ENCODE measurements around the gene RAB5IF.

RAB5IF gene

DNA sequence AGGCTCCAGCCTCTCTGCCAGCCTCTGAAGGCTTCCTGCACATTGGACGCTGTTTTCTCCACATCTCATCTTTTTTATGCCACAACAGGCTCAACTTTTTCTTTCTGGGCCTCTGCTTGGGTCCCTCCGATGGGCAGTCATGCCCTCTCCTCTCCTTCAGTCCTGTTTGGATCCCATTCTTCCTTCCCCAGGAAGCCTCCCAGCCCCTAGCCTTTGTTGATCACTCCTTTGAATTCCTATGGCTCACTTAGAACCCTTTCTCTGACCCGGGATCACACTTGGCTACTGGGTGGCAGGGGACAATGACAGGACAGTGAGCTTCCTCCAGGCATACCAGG, 35.9 kb downstream of the RAB5IF start:
- H3K4me3 ChIP-seq (ENCODE audit: low read depth, low read length) = no peak overlapping the region
- TF ChIP-seq, protein P1, sequence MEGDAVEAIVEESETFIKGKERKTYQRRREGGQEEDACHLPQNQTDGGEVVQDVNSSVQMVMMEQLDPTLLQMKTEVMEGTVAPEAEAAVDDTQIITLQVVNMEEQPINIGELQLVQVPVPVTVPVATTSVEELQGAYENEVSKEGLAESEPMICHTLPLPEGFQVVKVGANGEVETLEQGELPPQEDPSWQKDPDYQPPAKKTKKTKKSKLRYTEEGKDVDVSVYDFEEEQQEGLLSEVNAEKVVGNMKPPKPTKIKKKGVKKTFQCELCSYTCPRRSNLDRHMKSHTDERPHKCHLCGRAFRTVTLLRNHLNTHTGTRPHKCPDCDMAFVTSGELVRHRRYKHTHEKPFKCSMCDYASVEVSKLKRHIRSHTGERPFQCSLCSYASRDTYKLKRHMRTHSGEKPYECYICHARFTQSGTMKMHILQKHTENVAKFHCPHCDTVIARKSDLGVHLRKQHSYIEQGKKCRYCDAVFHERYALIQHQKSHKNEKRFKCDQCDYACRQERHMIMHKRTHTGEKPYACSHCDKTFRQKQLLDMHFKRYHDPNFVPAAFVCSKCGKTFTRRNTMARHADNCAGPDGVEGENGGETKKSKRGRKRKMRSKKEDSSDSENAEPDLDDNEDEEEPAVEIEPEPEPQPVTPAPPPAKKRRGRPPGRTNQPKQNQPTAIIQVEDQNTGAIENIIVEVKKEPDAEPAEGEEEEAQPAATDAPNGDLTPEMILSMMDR (IDR thresholded peaks at IDR 0.05; ENCODE audit: low read depth, low read length, missing control alignments) = no peak
- no peak for DNase-seq (ENCODE audit: low read depth)

DNA sequence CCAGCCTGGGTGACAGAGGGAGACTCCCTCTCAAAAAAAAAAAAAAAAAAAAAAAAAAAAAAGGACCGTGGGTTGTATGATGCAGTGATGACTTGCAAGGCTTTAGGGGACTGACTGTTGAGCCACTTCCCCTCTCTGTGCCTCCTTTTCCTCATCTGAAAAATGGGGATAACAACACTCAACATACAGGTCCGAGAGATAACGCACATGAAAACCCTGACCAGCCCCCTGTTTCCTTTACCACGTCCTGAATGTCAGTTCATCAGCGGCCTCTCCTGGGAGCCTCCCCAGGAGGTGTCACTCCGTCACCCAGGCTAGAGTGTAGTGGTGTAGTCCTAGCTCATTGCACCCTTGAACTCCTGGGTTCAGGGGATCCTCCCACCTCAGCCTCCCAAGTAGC, 36.6 kb downstream of the RAB5IF start:
- H3K4me3 ChIP-seq (ENCODE audit: low read depth, low read length) = no peak overlapping the region
- TF ChIP-seq, protein P1 (IDR thresholded peaks at IDR 0.05; ENCODE audit: low read depth, low read length, missing control alignments) = no peak
- no peak for DNase-seq (ENCODE audit: low read depth)

DNA sequence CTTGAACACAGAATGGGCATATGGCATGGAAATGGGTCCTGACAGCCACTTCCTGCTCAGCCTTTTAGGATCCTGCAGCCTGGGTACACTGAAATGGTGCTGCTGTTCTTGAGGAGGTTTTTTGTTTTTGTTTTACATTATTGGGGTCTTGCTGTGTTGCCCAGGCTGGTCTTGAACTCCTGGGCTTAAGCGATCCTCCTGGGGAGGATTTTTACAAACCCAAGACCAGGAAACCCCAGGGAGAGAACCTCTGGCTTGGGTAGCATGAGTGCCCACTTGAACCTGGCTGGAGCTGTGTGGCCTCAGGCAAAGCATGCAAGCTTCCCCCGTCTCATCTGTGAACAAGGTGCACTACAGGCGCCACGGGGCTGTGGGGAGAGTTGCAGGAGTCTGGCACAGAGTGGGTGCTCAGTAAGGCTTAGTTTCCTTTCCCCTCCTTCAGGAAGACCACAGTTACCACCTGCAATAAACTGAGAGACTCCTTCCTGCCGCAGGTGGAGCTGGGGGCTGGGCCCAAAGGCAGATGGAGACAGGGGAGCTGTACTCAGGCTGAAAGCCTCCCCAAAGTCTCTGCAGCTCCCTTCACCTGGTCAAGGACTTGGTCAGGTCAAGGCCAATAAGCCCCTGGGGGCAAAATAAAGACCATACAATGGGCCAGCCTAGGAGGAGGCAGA, 38.6 kb downstream of the RAB5IF start:
- TF ChIP-seq, protein P1 (IDR thresholded peaks at IDR 0.05; ENCODE audit: low read depth, low read length, missing control alignments) = no peak
- DNase-seq (ENCODE audit: low read depth) = no peak
- no peak overlapping the region for H3K4me3 ChIP-seq (ENCODE audit: low read depth, low read length)

DNA sequence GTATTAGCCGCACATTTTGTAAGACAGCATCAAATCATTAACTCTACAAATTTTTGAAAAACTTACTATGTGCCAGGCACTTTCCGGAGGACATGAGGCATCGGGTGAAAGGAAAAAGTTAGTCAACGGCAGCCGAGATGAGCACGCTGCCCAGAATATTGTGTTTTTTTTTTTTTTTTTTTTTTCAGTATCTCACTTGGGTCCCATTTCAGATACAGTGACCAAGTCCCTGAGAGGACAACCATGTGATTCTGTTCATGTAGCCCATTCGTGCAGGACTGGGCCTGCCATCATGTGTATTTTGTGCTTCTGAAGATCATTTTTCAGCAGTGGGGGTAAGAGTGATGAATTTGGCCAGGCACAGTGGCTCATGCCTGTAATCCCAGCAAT, 39.1 kb downstream of the RAB5IF start:
- no peak for DNase-seq (ENCODE audit: low read depth)
- TF ChIP-seq, protein P1 (IDR thresholded peaks at IDR 0.05; ENCODE audit: low read depth, low read length, missing control alignments) = no peak
- H3K4me3 ChIP-seq (ENCODE audit: low read depth, low read length) = no peak overlapping the region

DNA sequence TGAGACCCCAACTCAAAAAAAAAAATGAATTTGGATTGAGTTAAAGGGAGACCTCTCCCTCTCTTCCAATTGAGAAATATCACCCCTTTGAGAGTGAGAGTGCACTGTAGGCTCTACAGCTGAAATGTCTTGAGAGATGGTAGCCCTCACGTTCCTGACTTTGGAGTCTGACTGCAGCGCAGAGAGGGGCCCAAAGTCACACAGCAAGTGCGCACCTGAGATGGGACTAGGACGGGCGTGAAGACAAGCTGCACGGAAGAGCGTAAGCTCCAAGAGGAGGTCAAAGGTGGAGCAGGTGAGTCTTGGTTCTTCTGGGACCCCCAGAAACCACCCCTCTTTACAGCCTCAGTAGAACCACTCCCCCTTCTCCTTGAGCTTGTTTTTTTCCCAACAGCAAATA, 39.8 kb downstream of the RAB5IF start:
- no peak overlapping the region for H3K4me3 ChIP-seq (ENCODE audit: low read depth, low read length)
- TF ChIP-seq, protein P1 (IDR thresholded peaks at IDR 0.05; ENCODE audit: low read depth, low read length, missing control alignments) = no peak

DNA sequence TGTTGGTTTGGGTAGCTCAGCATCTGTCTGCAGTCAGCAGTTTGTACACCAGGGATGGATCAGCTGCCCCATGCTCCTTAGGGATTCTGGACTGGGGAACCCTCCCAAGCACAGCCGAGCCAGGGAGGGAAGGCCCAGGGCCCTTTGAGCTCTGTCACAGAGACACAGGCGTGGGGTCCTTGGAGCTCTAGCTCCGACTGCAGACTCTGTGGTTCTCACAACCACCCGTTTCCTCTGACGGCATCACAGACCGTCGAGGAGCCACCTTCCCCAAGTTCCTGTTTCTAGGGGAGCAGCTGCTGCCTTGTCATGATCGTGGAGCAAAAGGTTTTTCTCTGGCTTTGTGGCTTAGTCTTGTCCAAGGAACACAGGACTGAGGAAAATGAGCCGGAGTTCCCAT, 40.4 kb downstream of the RAB5IF start, which contains the start of gene SLA2:
Gene SLA2, minus strand, starts transcription at position 199 of the 400 bp plus-strand sequence. CDS start 4,861 bp downstream, outside the sequence.
- no peak for DNase-seq (ENCODE audit: low read depth)
- H3K4me3 ChIP-seq (ENCODE audit: low read depth, low read length) = no peak within 1 kb of the TSS
- TF ChIP-seq, protein P1 (IDR thresholded peaks at IDR 0.05; ENCODE audit: low read depth, low read length, missing control alignments) = no peak

More for the DNA sequence above, 39.8 kb downstream of the RAB5IF start:
- no peak for DNase-seq (ENCODE audit: low read depth)

DNA sequence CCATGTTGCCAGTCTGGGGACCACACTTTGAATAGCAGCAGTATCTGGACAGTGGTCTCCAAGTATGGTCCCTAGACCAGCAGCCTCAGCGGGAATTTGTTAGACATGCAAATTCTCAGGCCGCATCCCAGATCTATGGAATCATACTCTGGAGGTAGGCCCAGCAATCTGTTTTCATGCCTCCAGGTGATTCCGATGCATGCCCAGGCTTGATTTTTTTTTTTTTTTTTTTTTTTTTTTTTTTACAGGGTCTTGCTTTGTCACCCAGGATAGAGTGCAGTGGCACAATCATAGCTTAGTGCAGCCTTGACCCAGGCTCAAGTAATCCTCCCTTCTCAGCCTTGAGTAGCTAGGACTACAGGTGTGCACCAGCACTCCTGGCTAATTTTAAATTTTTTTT, 41.1 kb downstream of the RAB5IF start:
- no peak for DNase-seq (ENCODE audit: low read depth)
- TF ChIP-seq, protein P1 (IDR thresholded peaks at IDR 0.05; ENCODE audit: low read depth, low read length, missing control alignments) = no peak
- H3K4me3 ChIP-seq (ENCODE audit: low read depth, low read length) = no peak overlapping the region

Measured in GM12864 (cell line).